Measurements from ENCODE around the gene ERC2. TPM values are rescaled to one million over a fixed set of nuclear protein-coding genes. Genes with fewer than 3 reads are reported as not detected.

The ERC2 gene
- total and polyA plus RNA-seq, 2 of the 8 experiments (the other 6 are each of a cell fraction or from before 2014, with no cell fraction given): 16.4 to 22.8 TPM

DNA sequence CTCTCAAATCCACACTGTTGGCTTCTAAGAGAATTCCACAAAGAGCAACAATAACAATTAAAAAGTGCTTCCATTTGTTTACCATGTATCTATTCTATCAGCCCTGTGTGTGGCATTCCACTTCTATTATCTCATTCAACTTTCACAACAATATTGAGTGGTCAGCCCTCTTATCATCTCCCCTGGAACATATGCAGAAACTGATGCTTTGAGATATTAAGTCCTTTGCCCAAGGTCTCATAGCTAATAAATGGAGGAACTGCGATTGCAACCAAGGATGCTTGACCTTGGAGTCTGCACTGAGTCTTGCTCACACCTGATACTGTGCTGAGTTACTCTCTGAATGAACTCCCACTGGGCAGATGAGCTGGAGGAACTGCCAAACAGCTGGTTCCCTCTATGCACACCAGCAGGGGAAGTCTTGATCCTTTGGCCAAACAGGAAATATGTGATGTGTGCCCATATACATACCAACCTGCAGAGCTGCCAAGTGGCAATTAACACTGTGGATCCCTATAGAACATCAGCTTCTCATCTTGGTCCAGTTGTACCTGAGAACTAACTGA is 836.4 kb downstream of the ERC2 start:
- no peak overlapping the region for H3K18ac ChIP-seq (ENCODE audit: extremely low read depth, low read length)
- no peak overlapping the region for H3K14ac ChIP-seq (ENCODE audit: insufficient read length)
- no peak overlapping the region for H3K4me3 ChIP-seq (ENCODE audit: extremely low read depth in 1 of 4, insufficient read depth in 2 of 4, low read depth in 3 of 4, low read length in 4 of 4)
- no peak overlapping the region for H3K9ac ChIP-seq (replicated peaks in 1 of 4; ENCODE audit: extremely low read depth in 1 of 4, low read depth in 3 of 4, low read length in 3 of 4)
- H2BK120ac ChIP-seq (replicated peaks; ENCODE audit: low read depth, low read length): no peak overlapping the region
- no peak overlapping the region for H2AFZ ChIP-seq (ENCODE audit: low read length)
- DNase-seq (ENCODE audit: low read depth in 1 of 2, low spot score in 2 of 2) (no peak), FAIRE-seq (no peak)
- no peak overlapping the region for H3K23ac ChIP-seq (ENCODE audit: insufficient read length)
- no peaks in the 10 kb centered on the region for H3K36me3 ChIP-seq (ENCODE audit: control insufficient read depth in 2 of 4, insufficient read depth in 4 of 4, low read length in 3 of 4)
- no peaks in the 10 kb centered on the region for H3K79me2 ChIP-seq (ENCODE audit: control insufficient read depth in 1 of 2, insufficient read depth in 2 of 2, low read length in 2 of 2)
- no peaks in the 10 kb centered on the region for H3K9me3 ChIP-seq (ENCODE audit: insufficient read depth in 2 of 2, low read depth in 1 of 2, low read length in 1 of 2)
- H3K4ac ChIP-seq (replicated peaks; ENCODE audit: insufficient read length, low read depth, low read length): no peak overlapping the region
- H4K20me1 ChIP-seq (replicated peaks in 1 of 2; ENCODE audit: control insufficient read depth in 1 of 2, insufficient read depth in 2 of 2, low read length in 2 of 2): no peaks in the 10 kb centered on the region
- no peak overlapping the region for H3K56ac ChIP-seq (replicated peaks; ENCODE audit: insufficient read length, low read depth, low read length)
- H4K8ac ChIP-seq (ENCODE audit: extremely low read depth, insufficient read depth, low read length): no peak overlapping the region
- H2BK20ac ChIP-seq (ENCODE audit: low read length): 0 out of 2 replicates have a peak overlapping the region, but pooled peaks have one; percentile 17
- H3K23me2 ChIP-seq (ENCODE audit: low read depth, low read length): no peaks in the 10 kb centered on the region
- no peak overlapping the region for H4K91ac ChIP-seq (replicated peaks; ENCODE audit: insufficient read length, low read length)
- peaks cover 0 to 2% (median 0%) of the 10 kb centered on the region in 4 experiments; a peak in 1 of 7 replicates for H3K27me3 ChIP-seq (replicated peaks in 1 of 4; ENCODE audit: control insufficient read depth in 3 of 4, extremely low read depth in 1 of 4, insufficient read depth in 3 of 4, low read length in 3 of 4)
- H3K79me1 ChIP-seq (ENCODE audit: low read depth, low read length): no peaks in the 10 kb centered on the region
- H3K4me1 ChIP-seq (replicated peaks in 1 of 4; ENCODE audit: control insufficient read depth in 3 of 4, insufficient read depth in 4 of 4, low read length in 3 of 4): peaks cover 0 to 2% (median 0%) of the 10 kb centered on the region in 4 experiments; a peak in 3 of 7 replicates
- no peak overlapping the region for H2BK5ac ChIP-seq (ENCODE audit: low read depth, low read length)
- ChIA-PET POLR2A (ENCODE audit: partially characterized antibody) (interaction anchor here (1.6 kb wide), 1 partner anchor 17 kb away, joined by 7 read pairs; no protein-coding TSS in a partner anchor), CTCF (ENCODE audit: partially characterized antibody) (interaction anchor here (0.6 to 6.1 kb wide), 25 partner anchors 12 to 293 kb away, joined by 3 to 66 read pairs (median 3); no protein-coding TSS in a partner anchor)
- H4K5ac ChIP-seq (ENCODE audit: insufficient read length, low read depth, low read length): no peak overlapping the region
- H3K4me2 ChIP-seq (ENCODE audit: insufficient read depth in 1 of 2, low read depth in 2 of 2, low read length in 2 of 2): no peak overlapping the region
- H2AK5ac ChIP-seq (ENCODE audit: low read depth, low read length): no peak overlapping the region
- H3K27ac ChIP-seq (ENCODE audit: low read depth, low read length): no peak overlapping the region
- H2BK12ac ChIP-seq (ENCODE audit: low read depth, low read length): no peak overlapping the region
- WGBS, 2 experiments (ENCODE audit: extremely low coverage in 1 of 2, insufficient coverage in 1 of 2, insufficient read length in 1 of 2, insufficient replicate concordance in 2 of 2, low coverage in 1 of 2, low lambda C conversion rate in 2 of 2, missing lambda C conversion rate in 1 of 2): 100% methylated on average over 1 of the region's 1 CpG; no CpG with 5 or more reads in 1 of the 2 experiments
- peak overlapping the region; percentile 18; the same call in 1 of the 2 replicates for H2BK15ac ChIP-seq (ENCODE audit: low read length)
- TF ChIP-seq MAFK (IDR thresholded peaks at IDR 0.05; ENCODE audit: low read depth, low read length): no peak
- no peak for TF ChIP-seq JUN (IDR thresholded peaks at IDR 0.05; ENCODE audit: low read depth, low read length)
- TF ChIP-seq SIRT6 (IDR thresholded peaks at IDR 0.05; ENCODE audit: low read length): no peak
- TF ChIP-seq RAD21 (IDR thresholded peaks at IDR 0.05 in 1 of 2, conservative IDR thresholded peaks at IDR 0.05 in 1 of 2; ENCODE audit: low read depth in 2 of 2, low read length in 2 of 2): no peak
- no peak for TF ChIP-seq ASH2L (IDR thresholded peaks at IDR 0.05; ENCODE audit: low read length)
- no peak for TF ChIP-seq JUND (IDR thresholded peaks at IDR 0.05; ENCODE audit: low read length)
- no peak for TF ChIP-seq TBP (IDR thresholded peaks at IDR 0.05; ENCODE audit: low read depth, low read length)
- TF ChIP-seq SIN3A (conservative IDR thresholded peaks at IDR 0.05 in 1 of 2, IDR thresholded peaks at IDR 0.05 in 1 of 2; ENCODE audit: low read depth in 1 of 2, low read length in 2 of 2): no peak
- TF ChIP-seq CTBP2 (IDR thresholded peaks at IDR 0.05; ENCODE audit: borderline replicate concordance, insufficient read depth, insufficient read length, low read length): no peak
- TF ChIP-seq, protein P1, sequence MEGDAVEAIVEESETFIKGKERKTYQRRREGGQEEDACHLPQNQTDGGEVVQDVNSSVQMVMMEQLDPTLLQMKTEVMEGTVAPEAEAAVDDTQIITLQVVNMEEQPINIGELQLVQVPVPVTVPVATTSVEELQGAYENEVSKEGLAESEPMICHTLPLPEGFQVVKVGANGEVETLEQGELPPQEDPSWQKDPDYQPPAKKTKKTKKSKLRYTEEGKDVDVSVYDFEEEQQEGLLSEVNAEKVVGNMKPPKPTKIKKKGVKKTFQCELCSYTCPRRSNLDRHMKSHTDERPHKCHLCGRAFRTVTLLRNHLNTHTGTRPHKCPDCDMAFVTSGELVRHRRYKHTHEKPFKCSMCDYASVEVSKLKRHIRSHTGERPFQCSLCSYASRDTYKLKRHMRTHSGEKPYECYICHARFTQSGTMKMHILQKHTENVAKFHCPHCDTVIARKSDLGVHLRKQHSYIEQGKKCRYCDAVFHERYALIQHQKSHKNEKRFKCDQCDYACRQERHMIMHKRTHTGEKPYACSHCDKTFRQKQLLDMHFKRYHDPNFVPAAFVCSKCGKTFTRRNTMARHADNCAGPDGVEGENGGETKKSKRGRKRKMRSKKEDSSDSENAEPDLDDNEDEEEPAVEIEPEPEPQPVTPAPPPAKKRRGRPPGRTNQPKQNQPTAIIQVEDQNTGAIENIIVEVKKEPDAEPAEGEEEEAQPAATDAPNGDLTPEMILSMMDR (IDR thresholded peaks at IDR 0.05; ENCODE audit: control extremely low read depth in 1 of 3, insufficient read depth in 1 of 3, low read depth in 1 of 3, low read length in 3 of 3): no peak

Data from H1 (cell line).